Stimulated activated CD4-positive, alpha-beta T cell treated with anti-CD3 and anti-CD28 coated beads, Interleukin-12 subunit alpha, Interleukin-12 subunit beta, amount 100 ng/mL, for 4 hours (primary cell): ENCODE measurements around the gene ARHGAP10.

Source experiments
- DNase-seq: peaks from one replicate; pipeline ENCODE4 v3.0.0-alpha.2; 2020

The ARHGAP10 gene, protein sequence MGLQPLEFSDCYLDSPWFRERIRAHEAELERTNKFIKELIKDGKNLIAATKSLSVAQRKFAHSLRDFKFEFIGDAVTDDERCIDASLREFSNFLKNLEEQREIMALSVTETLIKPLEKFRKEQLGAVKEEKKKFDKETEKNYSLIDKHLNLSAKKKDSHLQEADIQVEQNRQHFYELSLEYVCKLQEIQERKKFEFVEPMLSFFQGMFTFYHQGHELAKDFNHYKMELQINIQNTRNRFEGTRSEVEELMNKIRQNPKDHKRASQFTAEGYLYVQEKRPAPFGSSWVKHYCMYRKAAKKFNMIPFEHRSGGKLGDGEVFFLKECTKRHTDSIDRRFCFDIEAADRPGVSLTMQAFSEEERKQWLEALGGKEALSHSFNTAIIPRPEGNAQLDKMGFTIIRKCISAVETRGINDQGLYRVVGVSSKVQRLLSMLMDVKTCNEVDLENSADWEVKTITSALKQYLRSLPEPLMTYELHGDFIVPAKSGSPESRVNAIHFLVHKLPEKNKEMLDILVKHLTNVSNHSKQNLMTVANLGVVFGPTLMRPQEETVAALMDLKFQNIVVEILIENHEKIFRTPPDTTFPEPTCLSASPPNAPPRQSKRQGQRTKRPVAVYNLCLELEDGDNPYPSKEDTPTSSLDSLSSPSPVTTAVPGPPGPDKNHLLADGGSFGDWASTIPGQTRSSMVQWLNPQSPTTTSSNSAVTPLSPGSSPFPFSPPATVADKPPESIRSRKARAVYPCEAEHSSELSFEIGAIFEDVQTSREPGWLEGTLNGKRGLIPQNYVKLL

DNA sequence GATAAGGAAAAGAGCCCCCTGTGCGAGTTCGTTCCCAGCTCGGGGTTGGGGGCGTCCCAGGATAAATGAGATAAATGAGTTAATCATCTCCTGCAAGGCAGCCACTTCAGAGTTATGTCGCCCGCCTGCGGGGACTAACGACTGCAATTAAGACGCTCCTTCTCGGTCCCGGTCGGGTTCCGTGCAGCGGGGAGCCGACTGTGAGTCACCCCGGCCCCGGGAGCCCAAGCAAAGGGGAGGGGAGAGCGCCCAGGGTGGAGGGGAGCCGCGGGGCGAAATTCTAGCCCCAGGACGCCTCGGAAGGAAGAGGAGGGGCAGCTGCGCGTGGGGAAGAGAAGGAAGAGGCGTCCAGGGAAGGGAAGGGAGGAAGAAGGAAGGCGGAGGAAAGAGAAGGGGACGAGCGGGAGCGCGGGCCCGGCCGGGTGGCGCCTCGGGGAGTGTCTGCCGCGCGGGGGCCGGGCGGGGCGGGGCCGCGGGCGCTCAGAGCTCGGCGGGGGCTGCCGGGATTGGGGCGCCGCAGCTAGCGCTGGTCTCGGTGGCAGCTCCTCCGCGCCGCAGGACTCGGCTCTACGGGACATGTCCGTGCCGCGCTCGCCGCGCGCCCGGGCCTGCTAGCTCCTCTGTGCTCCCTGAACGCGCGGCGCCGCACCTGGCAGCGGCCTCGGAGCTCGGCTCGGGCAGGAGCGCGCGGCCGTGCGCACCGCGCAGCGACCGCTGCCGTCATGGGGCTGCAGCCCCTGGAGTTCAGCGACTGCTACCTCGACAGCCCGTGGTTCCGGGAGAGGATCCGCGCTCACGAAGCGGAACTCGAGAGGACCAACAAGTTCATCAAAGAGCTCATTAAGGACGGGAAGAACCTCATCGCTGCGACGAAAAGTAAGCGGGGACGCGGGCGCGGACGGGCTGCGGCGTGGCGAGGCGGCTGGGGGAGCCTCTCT, at the start of gene ARHGAP10:
TSS of gene ARHGAP10 (plus strand) at position 509 of the 938 bp plus-strand sequence. CDS start at position 723, 214 bp downstream.
- DNase-seq: peak; percentile 68

- DNase-seq: no peak
These were observed 49.1 kb upstream of the ARHGAP10 start for GRCh38 chr4:147682755-147683154.

GRCh38 chr4:147683188-147683591, 48.7 kb upstream of the ARHGAP10 start:
- peak; percentile 4 for DNase-seq

- peak; percentile 86 for DNase-seq
These were observed 47.9 kb upstream of the ARHGAP10 start, which contains the start of gene PRMT9 for GRCh38 chr4:147683717-147684700. Gene PRMT9 (minus strand): TSS chr4:147684163. CDS start chr4:147683987, 176 bp downstream.

DNA sequence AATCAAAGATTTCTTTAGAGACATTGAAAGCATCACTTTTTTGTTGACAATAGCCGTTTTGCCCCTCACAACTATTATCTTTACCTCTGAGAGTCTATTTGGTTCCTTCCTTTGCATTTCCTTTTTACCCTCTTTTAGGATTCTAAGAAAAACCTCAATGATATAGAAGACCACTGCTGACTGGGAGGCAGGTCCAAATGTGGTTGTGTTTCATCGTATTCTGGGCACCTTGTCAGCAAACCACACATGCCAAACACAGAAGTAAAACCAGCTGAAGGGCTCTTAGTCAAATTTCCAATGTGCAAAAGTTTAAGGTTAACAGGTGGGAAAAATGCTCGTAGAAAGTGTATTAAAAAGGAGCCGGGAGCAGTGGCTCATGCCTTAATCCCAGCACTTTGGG, 42.8 kb upstream of the ARHGAP10 start:
- no peak for DNase-seq

- DNase-seq: no peak
These were observed 40.1 kb upstream of the ARHGAP10 start for GRCh38 chr4:147691820-147692219.

DNA sequence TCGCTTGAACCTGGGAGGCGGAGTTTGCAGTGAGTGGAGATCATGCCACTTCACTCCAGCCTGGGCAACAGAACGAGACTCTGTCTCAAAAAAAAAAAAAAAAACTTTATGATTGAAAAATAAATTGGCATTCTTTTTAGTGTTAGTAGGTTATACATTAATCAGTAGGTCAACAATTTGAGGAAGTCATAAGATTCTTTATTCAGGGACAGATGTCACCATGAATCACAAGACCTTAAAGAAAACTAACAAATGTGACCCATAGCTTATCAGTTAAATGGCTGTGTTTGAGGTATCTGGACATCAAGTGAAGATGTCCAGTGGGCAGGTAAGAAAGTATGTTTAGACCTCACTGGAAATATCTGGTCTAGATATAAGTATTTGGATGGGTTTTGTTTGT, 38.7 kb upstream of the ARHGAP10 start:
- DNase-seq: no peak

GRCh38 chr4:147696866-147697265, 35.0 kb upstream of the ARHGAP10 start:
- DNase-seq: no peak

GRCh38 chr4:147704846-147705245, 27.0 kb upstream of the ARHGAP10 start:
- DNase-seq: no peak

- DNase-seq: peak; percentile 30
These were observed 23.8 kb upstream of the ARHGAP10 start for GRCh38 chr4:147707892-147708672.

GRCh38 chr4:147709999-147710398, 21.9 kb upstream of the ARHGAP10 start:
- no peak for DNase-seq

DNA sequence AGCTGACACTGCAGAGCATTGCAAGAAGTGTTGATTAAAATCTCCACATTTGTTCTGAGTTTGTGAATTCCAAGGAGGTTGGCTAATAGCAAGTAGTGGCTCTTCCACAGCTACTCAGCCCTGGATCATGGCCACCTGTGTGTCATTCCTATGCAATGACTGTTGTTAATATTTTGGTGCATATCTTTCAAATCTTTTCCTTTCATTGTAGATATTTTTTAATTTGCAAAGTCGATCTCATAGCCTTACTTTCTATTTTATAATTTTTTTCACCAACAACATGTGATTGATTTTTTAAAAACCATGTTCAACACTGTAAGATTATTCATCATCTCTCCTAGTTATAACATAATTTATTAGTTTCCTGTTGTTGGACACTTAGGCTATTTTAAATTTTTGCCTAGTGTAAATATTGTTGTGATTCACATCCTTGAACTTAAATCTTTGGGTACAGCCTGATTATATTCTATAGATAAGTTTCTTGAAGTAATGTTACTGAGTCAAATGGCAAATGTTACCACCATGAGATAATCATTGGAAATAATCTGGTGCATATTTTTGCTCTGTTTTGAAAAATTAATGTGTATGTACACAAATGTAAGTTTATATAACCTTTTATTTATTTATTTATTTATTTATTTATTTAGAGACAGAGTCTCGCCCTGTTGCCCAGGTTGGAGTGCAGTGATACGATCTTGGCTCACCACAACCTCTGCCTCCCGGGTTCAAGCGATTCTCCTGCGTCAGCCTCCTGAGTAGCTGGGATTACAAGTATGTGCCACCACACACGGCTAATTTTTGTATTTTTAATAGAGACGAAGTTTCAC, 17.1 kb upstream of the ARHGAP10 start:
- no peak for DNase-seq

GRCh38 chr4:147717878-147718277, 14.0 kb upstream of the ARHGAP10 start:
- DNase-seq: no peak

DNA sequence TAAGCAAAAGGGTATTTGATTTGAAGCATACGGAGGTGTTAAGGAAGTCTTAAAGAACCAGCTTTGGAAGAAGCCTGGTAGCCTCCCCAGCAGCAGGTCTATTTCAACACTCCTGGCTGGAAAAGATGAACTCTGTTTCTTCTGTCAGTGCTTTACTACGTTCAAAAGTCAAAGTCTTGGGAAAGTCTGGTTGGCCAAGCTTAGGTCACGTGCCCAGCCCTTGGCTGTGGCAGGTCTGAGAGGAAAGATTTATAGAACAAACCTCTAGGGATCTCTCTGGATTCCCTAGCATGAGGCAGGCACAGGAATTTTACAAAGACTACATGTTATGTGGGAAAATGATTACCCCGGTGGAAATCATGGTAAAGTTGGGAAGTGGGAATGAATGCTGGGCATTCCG, 8.6 kb upstream of the ARHGAP10 start:
- no peak for DNase-seq

DNA sequence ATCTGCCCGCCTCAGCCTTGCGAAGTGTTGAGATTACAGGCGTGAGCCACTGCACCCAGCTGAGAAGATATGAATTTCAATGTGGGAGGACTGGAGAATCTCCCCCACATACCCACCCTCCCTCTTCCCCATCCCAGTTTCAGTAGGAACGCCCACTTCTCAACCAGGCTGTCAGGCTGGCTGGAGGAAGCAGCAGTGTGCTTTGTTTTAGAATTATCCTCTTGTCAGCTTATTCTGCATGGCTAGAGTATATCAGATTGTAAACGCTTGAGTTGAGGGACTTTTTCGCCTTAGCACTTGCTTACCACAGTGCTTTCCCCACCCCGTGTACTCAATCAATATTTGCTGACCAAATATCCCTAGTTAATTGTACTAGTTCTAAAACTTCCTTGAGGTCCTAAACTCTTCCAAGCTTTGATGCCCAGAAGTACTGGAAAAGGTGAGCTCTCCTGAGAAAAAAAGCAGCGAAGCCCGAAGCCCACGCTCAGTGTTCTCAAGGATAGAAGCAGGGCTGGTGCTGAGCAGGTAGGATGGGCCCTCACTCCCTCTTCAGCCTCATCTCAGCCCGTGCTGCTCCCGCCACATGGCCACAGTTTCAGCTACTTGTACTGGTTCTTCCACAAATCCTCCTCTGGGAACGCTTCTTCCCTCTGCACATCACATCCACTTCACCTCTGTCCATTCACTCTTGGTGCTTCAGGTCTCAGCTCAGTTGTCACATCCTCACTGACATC, 7.3 kb upstream of the ARHGAP10 start:
- DNase-seq: no peak

GRCh38 chr4:147725673-147726072, 6.2 kb upstream of the ARHGAP10 start:
- no peak for DNase-seq

GRCh38 chr4:147727476-147728028, 4.3 kb upstream of the ARHGAP10 start:
- no peak for DNase-seq

DNA sequence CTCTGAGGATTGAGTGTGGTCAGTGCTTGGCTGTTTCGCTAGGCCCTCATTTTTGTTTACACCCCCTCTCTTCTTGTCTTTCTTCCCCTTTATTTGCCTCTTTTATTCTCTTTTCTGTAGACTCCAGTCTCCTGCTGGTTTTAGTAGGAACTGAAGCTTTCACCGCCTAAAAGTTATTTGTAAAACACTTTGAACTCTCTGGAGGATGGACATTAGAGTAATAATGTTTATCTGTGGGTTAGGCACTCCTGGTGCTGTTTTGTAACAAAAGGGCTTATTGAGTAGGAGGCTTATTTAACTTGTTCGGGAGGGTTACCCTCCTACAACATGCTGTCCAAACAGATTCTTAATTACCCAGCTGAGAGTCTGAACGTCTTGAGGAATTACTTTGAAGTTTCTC, 1.6 kb upstream of the ARHGAP10 start:
- DNase-seq: no peak
